GM12878 (cell line): ENCODE data around the gene ZNF888. TPM values are rescaled to one million over a fixed set of nuclear protein-coding genes. Genes with fewer than 3 reads are reported as not detected.
A peak's percentile ranks its signal among the peaks of the same experiment; 100 is the strongest.
"Not testable (repeated sequence)": the region's sequence is repeated elsewhere in the genome, so short reads cannot be mapped to it uniquely, and the experiment has no call there.

Experiments
- ATAC-seq: fragments of 200-7000 bp; cut with Tn5 transposase; 3 replicates; pipeline ENCODE4 v1.9.1; 2020; ENCODE audit warnings: mild to moderate bottlenecking, moderate library complexity
- BruUV-seq: library from RNA; stranded (reverse); fragments of 400-500 nt; replicated peaks from 2 replicates; lab custom pipeline; 2021; lab: Mats Ljungman, UMichigan
- CTCF ChIA-PET: fragments of 300-600 bp; sonication (Branson Sonifier 250); formaldehyde crosslinking; extraction: SDS; loops from one replicate; lab custom pipeline; 2021; ENCODE audit warnings: inconsistent platforms; lab: Yijun Ruan, JAX
- POLR2A ChIA-PET: fragments of 350-600 bp; formaldehyde crosslinking; extraction: SDS; loops from one replicate; lab custom pipeline; 2021; ENCODE audit warnings: inconsistent platforms; lab: Charles Lee
- RAD21 ChIA-PET: fragments of 300-600 bp; sonication (Branson Sonifier 250); formaldehyde crosslinking; loops from one replicate; lab custom pipeline; 2023; ENCODE audit warnings: antibody characterized with exemption; ENCODE audit not compliant: unreplicated experiment; lab: Charles Lee
- SMC1A ChIA-PET: fragments of 300-600 bp; sonication (Branson Sonifier 250); formaldehyde crosslinking; loops from one replicate; lab custom pipeline; 2023; ENCODE audit not compliant: unreplicated experiment, uncharacterized antibody; lab: Charles Lee
- DNase-seq: peaks from one replicate; pipeline ENCODE4 v3.0.0-alpha.2; 2011; ENCODE audit warnings: low read depth, low spot score
- FAIRE-seq: peaks from 3 replicates; lab custom pipeline; 2011; peaks lifted over from hg19 to GRCh38; lab: Jason Lieb, UNC
- H2AFZ ChIP-seq: 2 replicates; pipeline ENCODE4 v1.6.0; 2011; ENCODE audit warnings: low read depth, low read length, control low read depth; ENCODE audit not compliant: control insufficient read depth
- H3K27ac ChIP-seq: 2 replicates; pipeline ENCODE4 v1.5.1; 2011; ENCODE audit warnings: control low read depth; ENCODE audit not compliant: control insufficient read depth, insufficient read depth
- H3K27me3 ChIP-seq, 2 experiments: replicated peaks in 1 of 2; 2 replicates each; pipeline versions ENCODE4 v1.6.0 to v1.6.1; 2011; ENCODE audit warnings: low read length in 1 of 2; ENCODE audit not compliant: control insufficient read depth in 2 of 2, insufficient read depth in 2 of 2
- H3K36me3 ChIP-seq, 2 experiments: 2 replicates each; pipeline ENCODE4 v1.5.1; 2011; ENCODE audit warnings: low read length in 1 of 2; ENCODE audit not compliant: control insufficient read depth in 2 of 2, insufficient read depth in 2 of 2
- H3K4me1 ChIP-seq: 2 replicates; pipeline ENCODE4 v1.6.1; 2011; ENCODE audit warnings: mild to moderate bottlenecking, low read length, moderate library complexity, mixed read lengths; ENCODE audit not compliant: control insufficient read depth, insufficient read depth
- H3K4me2 ChIP-seq: 2 replicates; pipeline ENCODE4 v1.6.0; 2011; ENCODE audit warnings: control low read depth; ENCODE audit not compliant: control insufficient read depth, insufficient read depth
- H3K4me3 ChIP-seq: fragments of 200-600 bp; sonication (generic); 2 replicates; pipeline ENCODE4 v1.5.1; 2016
- H3K79me2 ChIP-seq: 2 replicates; pipeline ENCODE4 v1.6.0; 2011; ENCODE audit warnings: low read length; ENCODE audit not compliant: control insufficient read depth, insufficient read depth
- H3K9ac ChIP-seq: 2 replicates; pipeline ENCODE4 v1.8.0; 2011; ENCODE audit warnings: low read length, control low read depth, mixed read lengths; ENCODE audit not compliant: control insufficient read depth, insufficient read depth
- H3K9me3 ChIP-seq: replicated peaks from 3 replicates; pipeline ENCODE4 v1.5.1; 2011; ENCODE audit warnings: mild to moderate bottlenecking, low read length; ENCODE audit not compliant: control insufficient read depth, insufficient read depth
- H4K20me1 ChIP-seq: 2 replicates; pipeline ENCODE4 v1.6.0; 2011; ENCODE audit not compliant: control insufficient read depth, insufficient read depth
- ASH2L ChIP-seq: fragments of 300-600, 200-600 bp; sonication (generic); IDR thresholded peaks from 2 replicates; pipeline ENCODE4 v1.6.1; 2017; ENCODE audit warnings: low read depth, mild to moderate bottlenecking, borderline replicate concordance
- CREB1 ChIP-seq: IDR thresholded peaks from 2 replicates; pipeline ENCODE4 v1.6.1; 2012; ENCODE audit warnings: low read depth, mild to moderate bottlenecking, inconsistent platforms
- FOXM1 ChIP-seq: IDR thresholded peaks from 2 replicates; pipeline ENCODE4 v1.6.1; 2012; ENCODE audit warnings: low read depth, mild to moderate bottlenecking, inconsistent platforms, low read length, moderate library complexity
- HDAC2 ChIP-seq: fragments of 200-600 bp; sonication (generic); IDR thresholded peaks from 2 replicates; pipeline ENCODE4 v1.6.1; 2017
- KLF5 ChIP-seq: fragments of 450-650 bp; IDR thresholded peaks from 2 replicates; pipeline ENCODE4 v1.6.1; 2014; ENCODE audit warnings: mild to moderate bottlenecking; ENCODE audit not compliant: partially characterized antibody
- SUZ12 ChIP-seq: fragments of 200-600 bp; sonication (generic); IDR thresholded peaks from one replicate; pipeline ENCODE4 v1.6.1; 2018; ENCODE audit warnings: antibody characterized with exemption, mild to moderate bottlenecking; ENCODE audit not compliant: unreplicated experiment
- ZBED1 ChIP-seq: IDR thresholded peaks from 2 replicates; pipeline ENCODE4 v1.6.1; 2016; ENCODE audit warnings: borderline replicate concordance
- ZNF217 ChIP-seq: fragments of 450-650 bp; IDR thresholded peaks from 2 replicates; pipeline ENCODE4 v1.6.1; 2017; ENCODE audit warnings: antibody characterized with exemption, mild to moderate bottlenecking
- WGBS: methylation state at CpG from one replicate; pipeline ENCODE4 v1.1.6; 2016; ENCODE audit warnings: low lambda C conversion rate; ENCODE audit not compliant: insufficient replicate concordance, insufficient coverage; ENCODE audit errors: missing lambda C conversion rate; 5-methylcytosine and 5-hydroxymethylcytosine counted together
- in situ Hi-C: fragments of 300-500 bp; cut with MboI; formaldehyde crosslinking; loops from 9 replicates; pipeline ENCODE4 v1.14.3; 2018; ENCODE audit warnings: mixed read lengths
- intact Hi-C: fragments of 100-400 bp; cut with micrococcal nuclease; formaldehyde crosslinking; loops from one replicate; pipeline ENCODE4 v1.14.2; 2022; ENCODE audit not compliant: unreplicated experiment
- polyA plus RNA-seq, 11 experiments: library from polyadenylated mRNA; depleted of rRNA in 4 of 11; unstranded in 6 of 11; stranded (reverse) in 5 of 11; fragments of >200 nt; fragmentation: Nextera tagmentation in 4 of 11; fragmentation: Illumina TruSeq in 1 of 11; extraction: Ambion mirVana in 4 of 11; extraction: Trizol in 1 of 11; gene quantifications; 1 replicate in 1 of 11; 2 replicates in 10 of 11; pipeline versions ENCODE4 v1.2.1 to v1.2.3, GENCODE V29; 2011 to 2016; ENCODE audit warnings: inconsistent platforms in 2 of 11, missing spikeins in 2 of 11, low read depth in 1 of 11
- total RNA-seq, 4 experiments: library from RNA; depleted of rRNA in 3 of 4; stranded (reverse); fragments of >200 nt in 3 of 4; fragmentation: Illumina TruSeq in 1 of 4; extraction: Trizol in 1 of 4; gene quantifications; 2 replicates each; pipeline versions ENCODE4 v1.2.1 to v1.2.3, GENCODE V29; 2013 to 2021
- TF ChIP-seq, protein P1 (sequence below): fragments of 450-650 bp; IDR thresholded peaks from 2 replicates; pipeline ENCODE4 v1.6.1; 2018; ENCODE audit warnings: mild to moderate bottlenecking, low read depth, moderate library complexity; ENCODE audit not compliant: partially characterized antibody
- TF ChIP-seq, protein P2 (sequence below): IDR thresholded peaks from 2 replicates; pipeline ENCODE4 v1.6.1; 2011; ENCODE audit warnings: borderline replicate concordance, low read depth, mild to moderate bottlenecking, moderate library complexity, mixed read lengths, low read length; ENCODE audit not compliant: insufficient read depth; ENCODE audit errors: extremely low read length

ZNF888 gene
- total and polyA plus RNA-seq, 10 of the 15 experiments (the other 5 are each of a cell fraction or from before 2014, with no cell fraction given): 0.26 to 4.3 (median 2.7) TPM

DNA sequence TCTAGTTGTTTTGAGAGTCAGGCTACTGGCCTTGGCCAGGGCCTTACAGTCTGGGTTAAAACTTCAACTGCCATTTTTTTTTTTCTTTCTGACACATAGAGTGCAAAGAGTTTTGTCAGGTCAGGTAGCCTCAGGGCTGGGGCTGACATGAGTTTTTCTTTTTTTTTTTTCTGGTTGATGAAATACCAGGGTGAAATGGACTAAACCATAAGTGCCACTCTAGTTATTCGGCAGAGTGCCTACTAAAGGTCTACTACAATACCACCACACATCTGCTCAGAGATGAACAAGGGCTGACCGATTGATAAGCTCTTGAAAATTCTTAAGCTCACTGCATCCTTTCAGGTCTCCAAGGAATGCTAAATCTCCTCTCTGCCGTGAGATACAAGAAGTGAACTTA lies 21.4 kb downstream of the ZNF888 start (continued):
- no peak for TF ChIP-seq ZBED1
- TF ChIP-seq CREB1: no peak
- no peak for TF ChIP-seq ASH2L
- TF ChIP-seq, all 136 proteins: peak for 0

DNA sequence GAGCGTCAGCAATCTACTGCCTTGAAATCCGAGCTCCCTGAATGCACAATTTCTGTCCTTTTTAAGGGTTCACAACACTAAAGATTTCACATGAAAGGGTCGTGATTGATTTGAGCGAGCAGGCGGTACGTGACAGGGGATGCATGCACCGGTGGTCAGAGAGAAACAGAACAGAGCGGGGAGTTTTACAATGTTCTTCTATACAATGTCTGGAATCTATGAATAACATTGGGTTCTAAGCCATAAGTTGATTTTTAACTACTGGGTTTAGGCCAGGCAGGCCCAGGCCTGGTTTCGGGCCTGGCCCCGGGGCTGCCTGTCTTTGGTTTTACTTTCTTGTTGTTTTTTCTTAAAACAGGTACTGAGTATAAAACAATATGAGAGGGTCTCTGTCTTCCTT lies 24.6 kb downstream of the ZNF888 start:
- H3K9me3 ChIP-seq, BruUV-seq, in situ Hi-C loops, H3K27ac ChIP-seq, intact Hi-C loops, CTCF ChIA-PET, H3K79me2 ChIP-seq, H3K27me3 ChIP-seq, ATAC-seq, H3K36me3 ChIP-seq, H4K20me1 ChIP-seq, DNase-seq, RAD21 ChIA-PET, FAIRE-seq, H3K4me1 ChIP-seq, H3K4me3 ChIP-seq, H2AFZ ChIP-seq, H3K4me2 ChIP-seq, H3K9ac ChIP-seq: not testable (repeated sequence)
- ChIA-PET POLR2A (interaction anchor here (0.9 to 1.3 kb wide), 2 partner anchors 15 to 23 kb away, joined by 3 to 4 read pairs; no protein-coding TSS in a partner anchor), SMC1A (interaction anchor here (1.5 to 2.6 kb wide), 2 partner anchors 12 to 63 kb away, joined by 3 to 5 read pairs; no protein-coding TSS in a partner anchor)
- 89% methylated on average over 10 of the region's 10 CpGs for WGBS

DNA sequence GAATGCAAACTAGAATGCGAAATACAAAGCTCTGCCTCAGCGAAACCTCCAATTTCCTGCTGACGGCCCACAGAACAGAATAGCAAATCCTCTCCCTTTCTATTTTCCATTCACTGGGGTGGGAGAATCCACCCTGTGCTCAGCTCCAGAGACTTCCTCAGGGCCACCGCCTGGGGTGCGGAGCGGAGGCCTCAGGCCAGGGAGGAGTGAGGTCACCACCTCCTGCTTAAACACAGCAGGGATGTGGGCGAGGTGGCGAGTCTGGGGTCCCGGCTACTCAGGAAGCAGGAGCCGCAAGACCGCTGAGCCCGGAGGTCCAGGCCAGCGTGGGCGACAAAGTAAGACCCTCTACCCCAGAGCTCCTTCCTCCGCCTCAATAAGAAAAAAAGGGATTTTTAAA lies 25.1 kb downstream of the ZNF888 start:
- Histone ChIP-seq H3K27me3 (no peaks in the 10 kb centered on the region), H3K4me2 (no peak overlapping the region; the same call in 1 of the 2 replicates), H2AFZ (peak overlapping the region; percentile 72), H3K9ac (no peak overlapping the region), H3K27ac (no peak overlapping the region), H3K79me2 (peaks cover 3% of the 10 kb centered on the region), H4K20me1 (no peaks in the 10 kb centered on the region), H3K9me3 (no peaks in the 10 kb centered on the region; the same call in 1 of the 3 replicates), H3K4me3 (0 out of 2 replicates have a peak overlapping the region, but pooled peaks have one; percentile 73), H3K36me3 (no peaks in the 10 kb centered on the region; a peak in 1 of 4 replicates), H3K4me1 (no peaks in the 10 kb centered on the region; the same call in 1 of the 2 replicates)
- FAIRE-seq (no peak), DNase-seq (no peak), ATAC-seq (no peak)
- in situ Hi-C loops (no loop called here), intact Hi-C loops (no loop called here)
- SMC1A ChIA-PET: no interaction called here
- BruUV-seq: no TSS peak
- WGBS: 97% methylated on average over 15 of the region's 15 CpGs
- CTCF ChIA-PET: no interaction called here
- RAD21 ChIA-PET: no interaction called here
- POLR2A ChIA-PET: interaction anchor here (0.9 to 1.3 kb wide), 2 partner anchors 16 to 24 kb away, joined by 3 to 4 read pairs; no protein-coding TSS in a partner anchor
- TF ChIP-seq KLF5: no peak
- no peak for TF ChIP-seq HDAC2
- no peak for TF ChIP-seq SUZ12
- TF ChIP-seq FOXM1: no peak
- TF ChIP-seq, protein P1, sequence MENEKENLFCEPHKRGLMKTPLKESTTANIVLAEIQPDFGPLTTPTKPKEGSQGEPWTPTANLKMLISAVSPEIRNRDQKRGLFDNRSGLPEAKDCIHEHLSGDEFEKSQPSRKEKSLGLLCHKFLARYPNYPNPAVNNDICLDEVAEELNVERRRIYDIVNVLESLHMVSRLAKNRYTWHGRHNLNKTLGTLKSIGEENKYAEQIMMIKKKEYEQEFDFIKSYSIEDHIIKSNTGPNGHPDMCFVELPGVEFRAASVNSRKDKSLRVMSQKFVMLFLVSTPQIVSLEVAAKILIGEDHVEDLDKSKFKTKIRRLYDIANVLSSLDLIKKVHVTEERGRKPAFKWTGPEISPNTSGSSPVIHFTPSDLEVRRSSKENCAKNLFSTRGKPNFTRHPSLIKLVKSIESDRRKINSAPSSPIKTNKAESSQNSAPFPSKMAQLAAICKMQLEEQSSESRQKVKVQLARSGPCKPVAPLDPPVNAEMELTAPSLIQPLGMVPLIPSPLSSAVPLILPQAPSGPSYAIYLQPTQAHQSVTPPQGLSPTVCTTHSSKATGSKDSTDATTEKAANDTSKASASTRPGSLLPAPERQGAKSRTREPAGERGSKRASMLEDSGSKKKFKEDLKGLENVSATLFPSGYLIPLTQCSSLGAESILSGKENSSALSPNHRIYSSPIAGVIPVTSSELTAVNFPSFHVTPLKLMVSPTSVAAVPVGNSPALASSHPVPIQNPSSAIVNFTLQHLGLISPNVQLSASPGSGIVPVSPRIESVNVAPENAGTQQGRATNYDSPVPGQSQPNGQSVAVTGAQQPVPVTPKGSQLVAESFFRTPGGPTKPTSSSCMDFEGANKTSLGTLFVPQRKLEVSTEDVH: no peak
- TF ChIP-seq, protein P2, sequence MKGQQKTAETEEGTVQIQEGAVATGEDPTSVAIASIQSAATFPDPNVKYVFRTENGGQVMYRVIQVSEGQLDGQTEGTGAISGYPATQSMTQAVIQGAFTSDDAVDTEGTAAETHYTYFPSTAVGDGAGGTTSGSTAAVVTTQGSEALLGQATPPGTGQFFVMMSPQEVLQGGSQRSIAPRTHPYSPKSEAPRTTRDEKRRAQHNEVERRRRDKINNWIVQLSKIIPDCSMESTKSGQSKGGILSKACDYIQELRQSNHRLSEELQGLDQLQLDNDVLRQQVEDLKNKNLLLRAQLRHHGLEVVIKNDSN: no peak
- no peak for TF ChIP-seq ZNF217
